HG02938 (cell line): Measurements from ENCODE around the gene C11orf16.
"Not testable (repeated sequence)": the region's sequence is repeated elsewhere in the genome, so short reads cannot be mapped to it uniquely, and the experiment has no call there.

Source experiments
- ATAC-seq: cut with Tn5 transposase; IDR thresholded peaks from one replicate; pipeline ENCODE4 v1.9.1; 2021; ENCODE audit warnings: mild to moderate bottlenecking, moderate library complexity; ENCODE audit not compliant: unreplicated experiment

The C11orf16 gene, protein sequence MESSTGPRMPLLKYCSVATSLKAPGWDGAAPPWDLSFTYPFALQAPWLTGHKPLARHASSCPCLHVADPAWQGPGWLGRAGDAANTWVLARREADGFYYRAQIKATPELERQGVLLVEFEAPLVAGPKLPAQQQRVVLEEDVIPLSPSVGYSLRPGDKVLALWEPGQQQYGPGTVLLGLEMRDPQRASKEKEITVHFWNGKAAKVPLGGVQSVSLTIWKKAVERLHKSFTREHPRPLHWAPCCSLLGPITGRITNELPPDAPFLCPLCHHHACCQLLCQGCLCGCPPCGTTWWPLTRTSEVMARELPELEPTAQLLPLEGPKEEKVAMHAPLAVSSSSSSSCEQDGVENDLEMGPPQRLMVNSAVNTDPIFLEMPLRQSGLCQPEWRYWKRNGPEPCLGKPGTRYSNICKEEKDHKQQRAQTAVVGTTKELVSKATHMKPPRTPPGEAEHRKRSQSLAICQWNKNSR

DNA sequence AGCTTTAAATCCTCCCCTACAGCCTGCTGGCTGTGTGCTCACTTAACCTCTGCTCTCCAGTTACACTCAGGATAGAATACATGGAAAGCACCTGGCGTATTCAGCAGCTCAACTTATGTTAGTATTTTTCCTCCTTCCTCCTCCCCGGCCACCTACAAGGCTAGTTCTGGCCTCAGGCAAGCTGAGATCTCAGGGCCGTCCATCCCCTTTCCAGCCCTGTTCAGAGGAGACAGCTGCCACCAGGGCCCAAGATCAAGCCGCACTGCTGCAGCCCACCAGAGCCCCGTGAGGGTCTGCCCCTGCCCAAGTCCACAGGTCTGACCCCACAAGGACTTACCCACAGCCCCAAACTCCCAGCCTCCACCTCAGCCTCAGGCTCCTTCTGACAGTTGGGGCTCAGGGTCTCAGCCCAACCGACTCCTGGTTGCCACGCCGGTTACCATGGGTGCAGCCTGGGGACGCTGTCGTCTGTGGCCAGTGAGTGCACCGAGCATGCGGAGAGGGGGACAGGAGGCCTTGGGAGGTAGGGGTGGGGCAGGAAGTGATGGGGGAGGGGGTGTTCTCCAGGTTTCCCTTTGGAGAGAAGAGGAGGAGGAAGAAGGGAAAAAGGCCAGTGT is at the start of gene C11orf16:
Gene C11orf16, minus strand, starts transcription at position 384 of the 617 bp plus-strand sequence. CDS start 639 bp downstream, outside the sequence.
- ATAC-seq: no peak

GRCh38 chr11:8980485-8980884 is 47.7 kb upstream of the C11orf16 start:
- no peak for ATAC-seq

DNA sequence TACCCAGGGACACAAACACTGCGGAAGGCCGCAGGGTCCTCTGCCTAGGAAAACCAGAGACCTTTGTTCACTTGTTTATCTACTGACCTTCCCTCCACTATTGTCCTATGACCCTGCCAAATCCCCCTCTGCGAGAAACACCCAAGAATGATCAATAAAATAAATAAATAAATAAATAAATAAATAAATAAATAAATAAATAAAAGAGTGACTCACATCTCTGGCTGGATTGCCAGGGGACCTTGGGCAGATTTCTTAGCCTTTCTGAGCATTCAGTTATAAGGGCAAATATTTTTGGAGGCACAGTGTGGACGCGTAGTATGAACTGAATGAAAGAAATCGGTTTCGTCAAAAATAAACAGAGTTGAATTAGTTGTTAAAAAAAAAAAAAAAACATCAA is 46.6 kb upstream of the C11orf16 start:
- ATAC-seq: not testable (repeated sequence)

GRCh38 chr11:8973121-8973520 is 40.4 kb upstream of the C11orf16 start:
- ATAC-seq: no peak

DNA sequence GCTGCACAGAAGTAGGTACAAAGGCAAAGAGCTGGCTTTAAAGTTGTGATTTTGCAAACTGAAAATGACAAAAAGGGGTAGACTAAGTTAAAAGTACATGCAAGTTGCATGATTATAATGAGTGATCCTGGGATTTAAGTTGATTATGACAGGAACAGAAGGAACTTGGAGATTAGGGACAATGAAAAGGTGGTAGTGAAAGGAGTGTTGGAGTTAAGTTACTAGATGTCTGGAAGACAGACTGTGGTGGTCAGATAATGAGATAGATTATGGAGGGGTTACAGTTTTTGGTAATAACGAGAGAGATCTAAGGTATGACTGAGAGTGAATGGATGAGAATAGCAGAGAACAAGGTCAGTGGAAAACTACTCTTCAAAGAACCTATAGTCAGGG is 39.2 kb upstream of the C11orf16 start:
- ATAC-seq: no peak

DNA sequence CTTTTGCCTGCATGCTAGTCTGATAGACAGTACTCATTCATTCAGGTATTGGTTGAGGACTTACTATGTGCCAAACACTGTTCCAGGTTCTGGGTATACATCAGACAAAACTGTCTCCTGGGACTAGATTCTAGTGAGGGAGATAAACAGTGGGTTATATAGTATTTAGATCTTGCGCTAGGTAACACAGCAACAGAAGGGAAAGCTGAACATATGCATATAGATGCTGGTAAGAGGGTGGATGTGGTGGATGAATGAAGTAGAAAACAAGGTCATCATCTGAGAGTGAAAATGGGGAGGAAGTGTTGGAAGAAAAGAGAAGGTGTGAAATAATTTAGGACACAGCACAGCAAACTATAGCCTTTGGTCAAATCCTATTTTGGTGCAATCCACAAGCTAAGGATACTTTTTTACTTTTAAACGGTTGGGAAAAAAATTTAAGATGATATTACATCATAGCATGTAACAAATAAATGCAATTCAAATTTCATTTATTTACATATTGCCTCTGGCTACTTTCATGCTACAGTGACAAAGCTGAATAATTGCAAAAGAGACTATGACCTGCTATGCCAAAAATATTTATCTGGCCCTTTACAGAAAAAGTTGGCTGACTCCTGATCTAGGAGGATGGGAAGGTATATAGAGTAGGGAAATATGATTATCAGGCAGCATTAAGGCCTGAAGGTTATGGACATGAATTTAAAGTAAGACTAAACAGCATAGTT is 38.6 kb upstream of the C11orf16 start:
- no peak for ATAC-seq

GRCh38 chr11:8967184-8967583 is 34.4 kb upstream of the C11orf16 start:
- ATAC-seq: no peak

GRCh38 chr11:8964324-8965320 is 31.9 kb upstream of the C11orf16 start, which contains the start of gene TMEM9B:
TMEM9B (minus strand) TSS chr11:8964442; CDS start chr11:8964313, 129 bp downstream.
- ATAC-seq: peak; percentile 71

DNA sequence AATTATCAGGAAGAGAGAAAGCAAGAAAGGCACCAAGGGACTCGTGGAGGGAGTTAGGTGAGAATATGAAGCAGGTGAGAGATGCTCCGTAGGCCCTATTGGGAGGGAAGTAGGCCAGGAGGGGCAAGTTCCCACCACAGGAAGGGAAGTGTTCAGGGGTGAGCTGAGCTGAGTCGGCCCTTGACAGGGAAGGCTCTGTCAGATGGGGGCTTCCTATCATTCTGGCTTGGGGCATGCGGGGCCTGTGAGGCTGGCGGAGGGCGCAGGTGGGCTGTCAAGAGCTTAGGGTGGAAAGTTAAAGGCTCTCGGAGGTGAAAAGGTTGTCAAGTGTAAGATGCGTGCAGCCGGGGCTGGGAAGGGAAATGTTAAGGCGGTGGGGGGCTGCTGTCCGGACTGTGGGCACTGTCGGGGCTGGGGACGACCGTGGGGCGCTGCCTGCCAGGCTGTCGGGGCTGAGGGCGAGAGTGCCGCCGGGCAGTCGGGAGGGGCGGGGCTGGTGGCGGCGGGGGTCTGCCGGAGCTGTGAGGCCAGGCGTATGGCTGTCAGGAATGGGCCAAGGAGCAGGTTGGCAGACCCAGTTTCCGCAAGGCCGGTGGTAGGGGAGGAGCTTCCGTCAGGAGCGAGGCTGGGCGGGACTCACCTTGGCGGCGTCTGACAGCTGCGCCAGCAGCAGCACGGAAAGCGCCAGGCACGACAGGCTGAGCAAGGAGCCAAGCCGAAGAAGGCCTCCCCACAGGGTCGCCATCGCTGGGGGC is 31.0 kb upstream of the C11orf16 start:
- ATAC-seq: peak; percentile 56

DNA sequence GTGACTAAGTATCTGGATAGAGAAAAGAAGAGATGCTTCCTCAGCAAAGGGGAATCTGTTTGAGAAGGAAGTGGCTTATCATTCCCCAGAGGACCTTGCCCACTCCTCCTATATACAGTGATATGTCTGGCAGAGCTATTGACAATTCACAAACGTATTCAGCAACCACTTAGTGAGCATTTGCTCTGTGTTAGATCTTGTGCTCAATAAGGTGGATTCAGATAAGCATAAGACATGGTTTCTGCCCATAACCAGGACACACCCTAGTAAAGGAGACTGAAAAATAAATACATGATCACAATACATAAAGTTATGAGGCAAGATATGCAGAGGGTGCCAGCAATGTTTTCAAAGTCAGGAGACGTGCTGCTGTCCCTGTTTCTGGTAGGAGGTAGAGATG is 30.1 kb upstream of the C11orf16 start:
- no peak for ATAC-seq

DNA sequence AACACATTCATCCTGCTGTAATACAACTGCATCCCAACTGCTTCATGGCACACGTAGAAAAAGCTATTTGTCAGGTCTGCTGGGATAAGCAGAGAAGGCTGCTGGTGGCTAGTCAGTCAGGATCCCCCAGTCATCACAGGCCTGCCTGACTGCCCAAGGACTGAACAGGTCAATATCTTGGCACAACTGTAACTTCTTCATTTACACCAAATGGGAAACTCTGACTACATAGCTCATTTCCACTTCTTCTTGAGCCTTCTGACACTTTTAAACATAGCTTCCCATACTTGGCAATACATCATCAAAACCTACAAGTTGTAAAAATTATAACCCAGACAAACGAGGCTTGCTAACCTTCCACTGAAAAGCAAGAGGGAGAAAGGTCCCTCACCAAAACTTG is 28.7 kb upstream of the C11orf16 start:
- no peak for ATAC-seq

DNA sequence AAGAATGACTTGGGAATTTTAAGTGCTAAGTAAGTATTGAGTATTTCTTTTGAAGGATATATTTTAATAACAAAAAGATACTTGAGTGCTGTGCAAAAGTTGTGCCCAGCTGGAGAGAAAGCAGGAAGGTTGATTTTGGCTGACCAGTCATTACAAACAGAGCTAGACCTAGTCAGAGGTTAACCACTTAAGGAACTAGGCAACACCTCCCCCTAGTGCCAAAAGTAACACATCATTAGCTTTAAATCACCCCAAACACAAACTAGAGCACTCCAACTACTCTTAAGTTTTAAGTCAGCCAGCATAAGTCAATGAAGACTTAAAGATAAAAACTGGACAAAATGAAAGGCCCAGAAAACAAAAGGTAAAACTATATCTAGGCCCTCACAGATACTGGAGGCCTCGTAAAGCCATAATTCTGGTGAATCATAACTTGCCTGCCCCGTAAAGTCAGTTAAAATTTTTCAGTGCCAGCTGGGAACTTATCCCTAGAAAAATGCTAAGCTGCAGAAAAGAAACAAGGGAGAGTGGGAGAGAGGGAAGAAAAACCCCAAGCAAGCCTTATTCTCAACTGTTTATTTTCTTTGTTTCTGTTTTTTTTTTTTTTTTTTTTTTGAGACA is 26.9 kb upstream of the C11orf16 start:
- no peak for ATAC-seq

- ATAC-seq: no peak
Measured at GRCh38 chr11:8956860-8957259, 24.1 kb upstream of the C11orf16 start.

DNA sequence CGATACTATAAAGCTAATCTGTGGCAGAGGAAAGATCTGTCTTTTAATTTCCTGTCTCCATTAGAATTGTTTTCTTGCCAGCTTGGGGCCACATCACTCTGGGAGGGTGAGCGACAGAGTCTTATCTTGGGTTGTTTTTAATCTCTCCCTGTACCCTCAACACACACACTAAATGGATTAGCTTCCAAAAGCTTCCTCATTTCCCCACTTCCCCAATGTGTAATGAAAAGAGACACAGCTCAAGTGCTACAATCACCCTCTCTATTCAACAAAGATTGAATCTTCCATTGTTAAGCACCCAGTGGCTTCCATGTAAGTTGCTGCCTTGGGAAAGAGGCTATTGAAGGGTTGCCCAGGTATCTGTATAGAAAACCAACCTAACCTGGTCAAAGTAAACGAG is 16.1 kb upstream of the C11orf16 start:
- ATAC-seq: no peak

GRCh38 chr11:8947230-8947943 is 14.6 kb upstream of the C11orf16 start:
- ATAC-seq: no peak

- ATAC-seq: no peak
Measured at GRCh38 chr11:8942518-8943066, 9.8 kb upstream of the C11orf16 start, which contains the start of gene ASCL3. ASCL3 (minus strand) TSS chr11:8943016; CDS start chr11:8938161, 4,855 bp downstream.

DNA sequence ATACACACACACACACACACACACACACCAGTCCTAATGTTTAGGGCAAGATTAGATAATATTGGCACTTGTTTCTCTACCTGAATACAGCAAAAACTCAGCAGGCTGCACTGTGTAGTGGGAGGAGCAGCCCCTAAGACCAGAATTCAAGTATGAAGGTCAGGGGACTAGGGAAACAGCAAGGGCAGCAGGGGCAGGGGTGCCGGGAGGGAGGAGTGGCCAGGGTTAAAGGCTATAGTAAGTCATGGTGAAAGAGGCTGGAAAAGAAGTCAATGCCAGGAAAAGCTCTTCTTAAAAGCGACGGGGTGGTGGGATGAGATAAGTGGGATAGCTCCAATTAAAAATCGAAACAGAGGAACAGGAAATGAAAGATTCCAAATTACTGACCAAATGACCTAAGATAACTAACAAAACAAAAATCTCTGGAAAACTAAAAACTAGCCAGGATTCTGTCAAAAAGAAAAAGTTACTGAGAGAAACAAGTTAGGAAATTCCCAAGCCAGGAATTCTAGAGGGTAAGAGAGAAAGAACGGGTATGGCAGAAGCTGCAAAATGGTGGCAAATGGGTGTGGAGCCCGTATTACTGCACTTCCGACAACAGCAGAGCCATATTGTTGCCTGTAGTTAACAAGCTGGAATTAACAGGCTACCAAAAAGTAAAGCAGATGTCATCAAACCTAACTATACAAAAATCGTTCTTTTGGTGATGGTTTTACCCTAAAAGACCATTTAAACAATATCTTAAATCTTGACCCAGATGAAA is 8.8 kb upstream of the C11orf16 start:
- ATAC-seq: no peak
